Measurements from ENCODE around the gene SLC6A18.
A peak's percentile ranks its signal among the peaks of the same experiment; 100 is the strongest.

Gene SLC6A18

DNA sequence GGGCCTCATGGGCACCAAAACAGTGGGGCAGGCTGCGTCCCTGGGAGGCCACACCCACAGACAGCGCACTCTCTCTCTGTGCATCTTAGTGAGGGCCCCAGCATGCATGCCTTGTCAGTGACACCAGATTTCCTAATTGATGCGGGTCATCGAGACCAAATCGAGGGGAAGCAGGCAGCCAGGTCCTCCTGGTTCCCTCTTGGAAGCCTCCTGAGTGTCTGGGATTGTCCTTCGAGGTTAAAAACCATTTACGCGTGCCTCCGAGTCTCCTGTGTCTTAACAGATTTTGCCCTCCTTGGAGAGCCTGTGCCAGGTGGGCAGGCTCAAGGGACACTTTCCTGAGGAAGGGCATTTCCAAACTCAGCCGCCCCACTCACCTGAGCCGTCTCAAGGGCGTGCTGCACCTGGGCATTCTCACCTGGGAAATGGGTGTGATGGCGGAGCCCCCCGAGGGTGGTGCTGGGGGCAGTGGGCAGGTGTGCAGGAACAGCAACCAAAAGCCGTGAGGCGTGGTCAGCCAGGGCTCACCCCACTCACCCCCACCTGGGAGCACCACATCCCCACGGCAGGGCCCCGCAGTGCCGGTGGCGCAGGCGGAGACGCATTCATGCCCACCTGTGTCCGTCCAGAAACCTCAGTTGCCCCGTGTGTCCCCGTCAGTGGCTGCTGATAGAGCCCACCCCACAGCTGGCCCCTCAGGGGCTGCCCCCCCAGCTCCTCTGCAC, 21.1 kb upstream of the SLC6A18 start:
- DNase-seq, result no peak

GRCh38 chr5:1204693-1205242, 20.4 kb upstream of the SLC6A18 start:
- DNase-seq, result peak; percentile 81

DNA sequence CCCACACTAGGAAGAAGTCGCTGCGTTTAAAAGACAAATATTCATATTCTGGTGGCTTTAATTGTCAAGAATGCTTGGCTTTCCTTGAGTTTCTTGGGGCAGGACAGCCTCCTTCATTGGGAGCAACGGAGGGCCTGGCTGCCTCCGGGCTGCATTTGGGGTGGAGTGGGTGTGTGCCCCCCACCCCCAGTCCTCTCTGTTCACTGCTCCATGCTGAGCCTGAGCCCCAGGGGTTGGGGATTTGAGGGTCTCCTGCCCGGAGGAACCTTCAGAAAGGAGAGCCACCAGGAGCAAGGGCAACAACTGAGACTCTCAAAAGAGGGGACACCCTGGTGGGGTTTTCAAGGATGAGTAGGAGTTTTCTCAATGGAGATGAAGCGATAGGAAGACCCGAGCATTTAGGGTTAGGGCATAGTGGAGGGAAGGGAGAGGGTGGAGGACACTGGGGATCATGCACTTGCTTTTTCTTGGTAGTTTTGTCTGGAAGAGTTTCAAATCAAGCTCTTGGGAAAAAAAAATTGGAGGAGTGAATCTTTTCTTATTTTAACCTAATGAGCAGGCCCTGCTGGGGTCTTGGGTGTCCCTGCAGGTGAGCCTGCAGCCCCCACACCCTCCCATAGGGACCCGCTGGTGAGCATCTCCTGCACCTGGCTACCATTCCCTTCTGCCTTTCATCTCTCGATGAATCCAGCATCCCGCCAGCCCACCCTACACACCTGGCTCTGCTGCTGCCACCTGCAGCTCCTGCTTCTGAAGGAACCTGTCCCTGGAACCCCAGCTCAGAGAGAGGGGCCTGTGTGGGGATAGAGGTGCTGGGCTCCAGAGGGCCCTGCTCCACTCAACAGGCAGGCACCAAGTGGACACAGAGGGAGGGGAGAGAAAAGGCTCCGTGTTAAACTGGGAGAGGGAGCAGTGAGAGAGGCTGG, 19.7 kb upstream of the SLC6A18 start:
- no peak for DNase-seq

GRCh38 chr5:1206521-1207412, 18.4 kb upstream of the SLC6A18 start:
- no peak for DNase-seq

DNA sequence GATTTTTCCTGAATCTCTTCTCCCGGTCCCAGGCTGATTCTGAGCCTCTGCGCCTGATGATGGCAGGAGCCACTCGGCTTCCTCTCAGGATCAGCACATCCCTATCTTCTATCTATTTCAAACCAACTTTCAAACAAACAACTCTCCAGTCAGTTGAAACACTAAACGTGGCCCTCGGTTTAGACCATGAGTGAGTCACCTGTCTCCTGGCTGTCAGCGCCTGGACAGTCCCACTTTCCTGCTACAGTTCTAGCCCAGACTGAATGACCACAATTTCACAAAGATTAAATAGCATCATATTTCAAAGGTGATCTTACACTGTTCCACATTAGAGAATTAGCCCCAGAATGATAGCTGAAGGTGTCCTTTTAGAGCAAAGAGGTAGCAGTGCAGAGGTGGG, 17.6 kb upstream of the SLC6A18 start:
- no peak for DNase-seq

- no peak for DNase-seq
Measured at GRCh38 chr5:1208221-1208742, 16.9 kb upstream of the SLC6A18 start.

DNA sequence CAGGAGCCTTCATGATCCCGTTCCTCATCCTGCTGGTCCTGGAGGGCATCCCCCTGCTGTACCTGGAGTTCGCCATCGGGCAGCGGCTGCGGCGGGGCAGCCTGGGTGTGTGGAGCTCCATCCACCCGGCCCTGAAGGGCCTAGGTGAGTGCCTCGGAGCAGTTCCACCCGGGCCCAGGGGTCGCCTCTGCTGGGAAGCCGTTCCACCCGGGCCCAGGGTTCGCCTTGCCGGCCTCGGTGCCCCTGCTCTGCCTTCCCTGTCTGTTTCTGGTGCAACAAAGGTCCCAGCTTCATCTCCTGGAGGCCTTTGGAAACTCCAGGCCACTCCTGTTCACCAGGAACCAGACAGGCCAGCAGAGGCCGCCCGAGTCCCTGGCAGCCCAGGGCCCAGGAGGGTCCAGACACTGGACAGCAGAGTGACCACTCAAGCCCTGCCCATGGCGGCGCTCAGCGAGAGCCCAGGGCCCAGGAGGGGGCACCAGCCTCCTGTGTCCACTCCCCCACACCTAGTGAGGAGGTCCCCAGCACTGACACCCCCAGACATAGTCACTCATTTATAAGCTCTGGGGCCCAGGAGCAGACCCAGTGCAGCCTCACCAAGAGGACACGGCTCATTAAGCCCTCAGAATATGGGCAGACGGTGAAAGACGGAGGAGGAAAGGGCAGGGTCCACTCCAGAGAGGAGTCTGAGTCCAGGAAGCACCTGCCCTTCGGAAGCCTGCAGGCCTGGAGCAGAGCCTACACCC, 16.3 kb upstream of the SLC6A18 start:
- DNase-seq, result no peak

- DNase-seq, result no peak
Measured at GRCh38 chr5:1209489-1209852, 15.7 kb upstream of the SLC6A18 start.

- no peak for DNase-seq
Measured at GRCh38 chr5:1209896-1210776, 15.0 kb upstream of the SLC6A18 start.

DNA sequence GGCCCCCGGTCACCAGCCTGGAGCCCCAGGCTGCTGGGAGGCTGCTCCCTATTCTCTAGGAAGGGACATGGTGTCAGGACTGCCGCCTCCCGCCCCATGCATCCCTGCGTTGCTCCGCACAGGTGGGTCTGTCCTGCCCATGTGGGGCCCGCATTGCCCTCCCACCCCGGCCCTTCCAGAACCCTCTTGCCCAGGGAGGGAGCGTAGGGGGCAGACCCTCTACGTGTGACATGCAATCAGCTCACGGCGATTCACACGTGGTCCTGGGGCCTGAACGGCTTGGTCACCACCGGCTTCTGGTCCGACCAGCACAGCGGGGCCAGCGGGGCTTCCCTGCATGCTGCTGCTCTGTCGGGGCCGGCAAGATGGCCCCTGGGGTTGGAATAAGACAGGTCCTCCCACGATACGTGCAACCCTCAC, 14.3 kb upstream of the SLC6A18 start:
- no peak for DNase-seq

- no peak for DNase-seq
Measured at GRCh38 chr5:1211701-1212100, 13.5 kb upstream of the SLC6A18 start.

GRCh38 chr5:1212271-1212670, 12.9 kb upstream of the SLC6A18 start:
- DNase-seq, result no peak

GRCh38 chr5:1212881-1213280, 12.3 kb upstream of the SLC6A18 start:
- DNase-seq, result no peak

- DNase-seq, result no peak
Measured at GRCh38 chr5:1213508-1214162, 11.5 kb upstream of the SLC6A18 start.

- no peak for DNase-seq
Measured at GRCh38 chr5:1214163-1214935, 10.8 kb upstream of the SLC6A18 start.

GRCh38 chr5:1214936-1215220, 10.3 kb upstream of the SLC6A18 start:
- DNase-seq, result no peak

GRCh38 chr5:1215320-1216096, 9.7 kb upstream of the SLC6A18 start:
- DNase-seq, result no peak

GRCh38 chr5:1216211-1216917, 8.8 kb upstream of the SLC6A18 start:
- no peak for DNase-seq

All from NCI-H2227 treated with DMSO at 0.1 percent for 48 hours (cell line).